GM18507 (cell line): ENCODE results near the gene DUSP10.

Experiments used
- DNase-seq: peaks from one replicate; pipeline ENCODE4 v3.0.0; 2011; ENCODE audit warnings: low read depth; ENCODE audit not compliant: insufficient read length; ENCODE audit errors: extremely low spot score
- FAIRE-seq: peaks from 2 replicates; lab custom pipeline; 2011; peaks lifted over from hg19 to GRCh38; lab: Jason Lieb, UNC

The DUSP10 gene

DNA sequence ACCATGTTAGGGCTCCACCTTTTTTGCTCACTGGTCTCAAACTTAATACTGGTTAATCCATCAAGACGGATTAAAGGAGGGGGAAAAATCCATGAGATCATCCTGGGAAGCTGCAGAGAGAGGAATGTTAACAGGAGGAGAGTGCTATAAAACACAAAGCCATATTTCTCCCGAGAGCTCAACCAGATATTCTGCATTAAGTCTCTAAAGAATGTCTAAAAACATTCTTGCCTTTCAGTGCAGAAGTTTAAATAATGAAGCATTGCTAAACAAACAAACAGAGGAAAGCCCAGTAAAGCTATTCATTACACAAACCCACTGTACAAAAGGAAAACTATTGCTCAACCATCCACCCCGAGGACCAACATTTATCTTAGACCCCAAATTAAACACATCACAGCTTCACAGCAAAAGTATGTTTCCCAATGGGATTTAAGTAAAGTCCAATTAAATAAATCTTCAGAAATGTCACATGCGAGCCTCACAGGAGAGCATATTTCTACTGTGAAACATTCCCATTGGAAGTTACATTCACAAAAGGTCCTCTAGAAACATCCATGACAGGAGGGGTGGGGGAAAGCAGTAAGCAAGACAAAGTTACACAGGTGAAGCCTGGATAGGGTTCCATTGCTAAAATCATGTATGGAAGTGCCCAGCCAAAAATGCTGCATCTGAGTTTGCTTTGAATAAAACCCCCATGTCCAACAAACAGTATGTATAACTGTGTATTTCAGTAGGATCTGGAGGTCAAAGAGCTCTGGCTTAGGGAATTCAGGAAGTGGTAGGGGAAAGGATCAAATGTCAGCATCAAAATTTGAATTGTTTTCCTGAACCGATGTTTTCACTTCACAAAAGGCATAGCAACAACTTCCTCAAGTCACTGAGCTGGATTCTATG is 23.3 kb downstream of the DUSP10 start:
- FAIRE-seq: no peak
- no peak for DNase-seq

DNA sequence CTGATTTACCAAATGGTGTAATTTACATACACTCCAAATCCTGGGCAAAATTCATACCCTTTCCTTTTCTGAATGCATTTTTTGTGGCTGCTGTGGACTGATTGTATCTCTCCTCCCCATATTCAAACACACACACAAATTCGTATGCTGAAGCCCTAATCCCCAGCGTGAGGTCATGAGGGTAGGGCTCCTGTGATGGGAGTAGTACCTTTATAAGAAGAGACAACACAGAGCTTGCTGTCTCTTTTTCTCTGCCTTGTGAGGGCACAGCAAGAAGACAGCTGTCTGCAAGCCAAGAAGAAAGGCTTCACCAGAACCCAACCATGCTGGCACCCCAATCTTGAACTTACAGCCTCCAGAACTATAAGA is 24.4 kb downstream of the DUSP10 start:
- FAIRE-seq: no peak
- DNase-seq: no peak

DNA sequence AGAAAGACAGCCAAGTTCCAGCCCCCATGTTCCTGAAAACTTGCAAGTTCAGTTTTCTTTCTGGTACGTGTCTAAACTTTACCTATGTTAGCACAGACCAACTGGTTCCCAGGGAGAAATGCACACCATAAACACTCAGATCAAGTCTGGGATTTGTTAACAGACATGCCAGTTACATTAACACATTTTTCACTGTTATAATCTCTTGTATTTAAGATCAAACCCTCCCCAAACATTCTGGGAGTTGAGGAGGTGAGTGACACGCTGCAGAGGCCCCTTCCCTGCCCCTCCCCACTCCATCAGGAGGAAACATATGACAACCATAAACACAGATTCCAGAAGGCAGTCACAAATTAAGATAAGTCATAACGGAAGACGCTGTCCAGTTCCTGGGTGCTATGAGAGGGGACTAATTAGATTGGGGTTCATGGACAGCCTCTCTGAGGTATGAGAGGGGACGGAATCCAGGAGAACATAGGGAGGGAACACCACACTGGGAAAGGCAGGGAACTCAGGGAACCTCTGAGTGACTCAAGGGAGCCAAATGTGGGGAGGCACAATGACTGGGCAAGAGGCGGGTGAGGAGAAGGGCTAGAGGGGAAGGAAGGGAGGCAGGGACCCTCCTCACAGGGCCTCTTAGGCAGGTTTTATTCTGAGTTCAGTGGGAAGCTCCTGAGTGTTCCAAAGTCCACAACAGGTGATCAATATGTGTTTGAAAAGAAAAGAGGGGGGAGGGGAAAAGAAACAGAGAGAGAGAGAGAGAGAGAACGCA is 25.0 kb downstream of the DUSP10 start:
- FAIRE-seq: no peak
- DNase-seq: no peak

DNA sequence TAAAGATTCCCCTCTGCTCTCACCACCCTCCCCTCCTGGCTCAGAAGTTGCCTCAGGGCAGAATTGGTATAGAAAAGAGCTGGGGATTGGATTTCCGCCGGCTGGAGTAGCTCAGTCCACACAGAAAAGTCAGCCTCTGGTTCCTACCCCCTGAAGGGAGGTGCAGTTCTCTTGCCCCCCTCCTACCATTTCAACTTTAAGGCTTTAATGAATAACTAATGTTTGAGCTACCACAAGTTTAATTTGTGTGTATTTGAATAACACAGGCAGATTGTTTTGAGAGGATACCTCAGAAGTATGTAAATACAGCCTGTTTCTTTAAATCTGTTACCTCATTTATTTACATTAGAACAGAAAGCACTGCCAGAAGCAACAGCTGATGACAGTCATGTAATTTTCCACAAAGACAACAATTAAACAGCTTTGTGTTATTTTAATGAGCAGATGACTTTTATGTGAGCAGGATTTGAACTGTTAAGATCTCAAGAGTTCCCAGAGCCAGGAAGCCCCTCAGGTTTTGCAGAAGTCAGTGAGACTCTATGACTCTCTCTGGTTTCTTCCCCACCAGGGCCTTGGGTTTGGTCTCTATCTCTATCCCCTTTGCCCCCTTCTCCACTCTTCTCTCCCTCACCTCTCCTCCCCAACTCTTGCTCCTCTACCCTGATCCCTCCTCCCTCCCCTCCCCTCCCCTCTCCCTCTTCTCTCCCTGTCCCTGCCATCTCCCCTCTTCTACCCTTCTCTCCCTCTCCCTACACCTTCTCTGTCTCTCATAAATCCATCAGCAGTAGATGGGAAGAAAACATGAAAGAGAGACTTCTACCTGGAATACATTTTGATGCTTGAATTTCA is 26.3 kb downstream of the DUSP10 start:
- FAIRE-seq (no peak), DNase-seq (no peak)

DNA sequence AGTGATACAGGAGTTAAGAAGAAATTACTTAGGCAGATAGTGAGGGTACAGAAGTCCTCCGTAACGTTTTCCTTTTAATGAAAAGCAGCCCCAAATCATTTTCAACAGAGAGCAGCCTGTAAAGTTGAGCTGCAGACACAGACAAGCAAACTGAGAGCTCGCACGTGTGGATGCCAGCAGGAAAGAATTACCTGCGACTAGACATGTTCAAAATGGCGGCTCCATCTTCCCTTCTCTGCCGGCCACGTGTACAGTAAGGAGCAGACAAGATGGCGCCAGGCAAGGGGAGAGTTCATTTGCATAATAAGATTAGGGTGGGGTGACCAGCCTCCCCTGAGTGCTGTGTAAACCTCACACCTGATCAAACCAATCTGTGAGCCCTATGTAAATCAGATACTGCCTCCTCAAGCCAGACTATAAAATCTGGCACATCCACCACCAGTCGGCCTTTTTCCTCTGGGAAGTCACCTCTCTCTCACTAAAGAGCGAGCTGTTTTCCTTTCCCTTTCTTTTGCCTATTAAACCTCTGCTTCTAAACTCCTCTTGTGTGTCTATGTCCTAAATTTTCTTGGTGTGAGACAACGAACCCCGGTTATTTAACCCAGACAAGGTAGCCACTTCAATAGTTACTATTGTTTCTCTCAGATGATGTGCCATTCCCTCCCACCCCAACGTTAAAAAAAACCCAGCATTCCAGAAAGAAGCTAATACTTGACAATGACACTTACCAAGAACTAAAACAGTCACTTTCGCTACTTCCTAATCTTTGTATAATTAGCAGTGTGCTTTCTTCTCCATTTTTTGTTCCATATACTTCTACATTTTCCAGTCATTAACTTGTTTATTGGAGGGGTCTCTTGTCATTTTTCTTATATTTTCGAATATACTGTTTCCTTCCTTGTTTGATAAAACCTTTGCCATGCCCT is 27.4 kb downstream of the DUSP10 start:
- DNase-seq (no peak), FAIRE-seq (no peak)

DNA sequence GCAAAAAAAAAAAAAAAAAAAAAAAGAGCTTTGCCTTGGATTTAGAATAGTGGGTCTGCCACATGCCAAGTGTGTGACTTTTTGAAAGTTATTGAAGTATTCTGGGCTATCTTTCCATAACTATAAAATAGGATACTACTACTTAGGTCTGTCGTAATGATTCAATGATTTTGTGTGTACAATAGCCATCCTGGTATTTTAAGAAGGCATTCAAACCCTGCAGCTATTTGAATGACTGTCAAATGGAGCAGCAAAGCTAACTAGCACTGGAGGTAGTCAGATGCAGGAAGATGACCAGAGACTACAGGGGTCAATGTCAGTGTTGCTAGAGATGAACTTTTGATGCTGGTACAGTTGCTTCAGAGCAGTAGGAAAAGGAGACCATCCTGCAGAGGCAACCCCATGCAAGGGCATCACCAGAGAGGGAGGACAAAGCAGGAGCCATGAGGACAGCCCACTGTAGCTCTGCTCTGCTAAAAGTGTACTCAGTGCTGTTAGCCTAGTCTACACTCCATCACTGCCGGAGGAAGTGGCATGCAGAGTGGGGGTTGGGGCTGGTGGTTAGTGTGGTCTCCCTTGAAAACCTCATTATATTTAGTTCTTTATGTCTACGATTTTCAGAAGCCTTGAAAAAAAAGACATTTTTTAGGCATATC is 29.0 kb downstream of the DUSP10 start:
- no peak for DNase-seq
- FAIRE-seq: peak; percentile 93

DNA sequence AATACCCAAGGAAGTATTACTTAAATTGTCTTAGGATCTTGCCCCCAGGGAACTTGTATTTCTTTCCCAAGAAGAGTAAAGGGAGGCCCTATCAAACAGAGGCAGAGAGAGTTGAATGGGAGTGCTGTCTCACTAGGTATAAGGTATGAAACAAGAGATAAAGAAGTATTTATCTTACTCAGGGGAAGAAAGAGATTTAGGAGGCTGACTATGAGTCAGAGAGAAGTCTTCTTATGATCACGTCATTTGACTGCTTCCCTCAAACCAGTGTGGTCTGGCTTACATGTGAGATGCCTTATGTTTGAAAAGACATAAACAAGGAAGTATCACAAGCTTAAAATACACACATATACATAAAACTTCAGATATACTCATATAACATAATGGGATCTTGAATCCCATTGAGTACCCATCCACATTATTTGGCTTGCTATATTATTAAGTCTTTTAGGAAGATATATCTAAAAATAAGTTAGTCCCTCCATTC is 29.6 kb downstream of the DUSP10 start:
- DNase-seq (peak; percentile 7), FAIRE-seq (peak; percentile 79)

DNA sequence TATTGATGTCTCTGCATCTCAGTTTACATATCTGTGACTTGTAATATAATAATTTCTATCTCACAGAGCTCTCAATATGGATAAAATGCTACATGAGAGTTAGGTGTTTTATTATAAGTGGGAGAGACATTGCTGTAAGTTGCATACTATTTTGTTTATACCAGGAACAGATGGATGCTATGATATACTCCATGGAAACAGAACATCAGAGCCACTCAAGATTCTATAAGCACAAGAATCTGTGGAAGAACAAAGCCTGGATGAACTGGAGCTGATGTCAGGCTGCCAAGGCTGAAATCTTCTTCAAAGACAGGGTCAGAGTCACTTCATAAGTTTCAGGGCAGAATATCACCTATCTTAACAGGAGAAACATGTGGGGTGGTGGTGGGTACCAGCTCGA is 30.2 kb downstream of the DUSP10 start:
- FAIRE-seq: no peak
- no peak for DNase-seq

DNA sequence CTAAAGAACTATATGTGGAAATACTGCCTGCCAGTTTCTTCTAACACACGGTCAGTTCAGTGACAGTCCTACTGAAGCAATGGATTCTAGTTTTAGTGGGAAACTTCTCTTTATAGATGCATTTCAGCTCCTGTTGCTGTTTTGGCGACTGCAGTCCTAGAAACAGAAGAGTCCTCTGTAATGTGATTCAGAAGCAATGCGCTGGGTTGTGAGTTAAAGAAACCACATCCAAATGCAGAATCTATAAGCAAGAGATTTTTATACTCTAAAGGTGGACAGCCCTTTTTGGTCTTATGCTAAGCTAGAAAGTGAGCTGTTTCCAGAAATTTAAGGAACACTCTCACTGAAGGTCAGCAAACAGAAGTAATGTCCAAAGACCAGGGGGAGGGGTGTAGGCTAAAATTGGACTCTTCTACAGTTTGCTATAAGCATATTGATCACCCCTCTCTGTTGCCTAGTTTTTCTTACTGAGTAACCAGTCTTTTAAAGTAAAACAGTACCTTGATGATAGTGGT is 30.8 kb downstream of the DUSP10 start:
- DNase-seq (no peak), FAIRE-seq (no peak)

DNA sequence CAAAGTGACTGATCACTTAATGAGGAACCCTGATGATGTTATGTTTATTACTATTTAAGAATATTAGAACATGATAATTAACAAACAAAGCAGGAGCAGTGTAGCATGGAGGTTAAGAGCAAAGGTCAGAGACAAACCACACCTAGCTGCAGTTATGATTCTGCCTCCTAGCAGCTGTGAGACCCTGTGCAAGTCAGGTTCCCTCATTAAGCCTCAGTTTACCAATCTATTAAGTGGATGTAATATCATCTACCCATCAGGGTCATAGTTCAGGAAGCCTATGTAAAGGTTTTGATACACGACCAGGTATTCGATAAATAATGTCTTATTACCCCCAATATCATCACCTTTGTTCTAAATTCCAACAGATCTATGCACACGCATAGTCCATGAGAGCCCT is 32.0 kb downstream of the DUSP10 start:
- DNase-seq: no peak
- FAIRE-seq: no peak

DNA sequence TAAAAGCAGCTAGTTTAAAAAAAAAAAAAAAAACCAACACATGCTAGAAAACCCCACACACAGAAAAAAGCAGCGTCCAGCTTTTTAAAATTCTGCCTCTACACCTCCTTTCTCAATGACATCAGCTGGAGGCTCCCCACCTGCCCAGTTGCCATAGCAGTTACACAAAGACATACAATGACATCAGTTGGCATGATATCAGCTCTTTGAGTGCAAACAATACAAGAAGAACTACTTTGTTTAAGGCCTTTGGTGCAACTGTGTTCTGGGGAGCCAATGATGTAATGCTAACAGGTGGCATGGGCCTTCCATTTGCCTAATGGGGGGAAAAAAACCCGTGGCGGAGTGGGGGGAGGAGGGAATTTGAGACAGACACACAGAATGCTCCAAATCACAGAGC is 32.9 kb downstream of the DUSP10 start:
- DNase-seq: no peak

DNA sequence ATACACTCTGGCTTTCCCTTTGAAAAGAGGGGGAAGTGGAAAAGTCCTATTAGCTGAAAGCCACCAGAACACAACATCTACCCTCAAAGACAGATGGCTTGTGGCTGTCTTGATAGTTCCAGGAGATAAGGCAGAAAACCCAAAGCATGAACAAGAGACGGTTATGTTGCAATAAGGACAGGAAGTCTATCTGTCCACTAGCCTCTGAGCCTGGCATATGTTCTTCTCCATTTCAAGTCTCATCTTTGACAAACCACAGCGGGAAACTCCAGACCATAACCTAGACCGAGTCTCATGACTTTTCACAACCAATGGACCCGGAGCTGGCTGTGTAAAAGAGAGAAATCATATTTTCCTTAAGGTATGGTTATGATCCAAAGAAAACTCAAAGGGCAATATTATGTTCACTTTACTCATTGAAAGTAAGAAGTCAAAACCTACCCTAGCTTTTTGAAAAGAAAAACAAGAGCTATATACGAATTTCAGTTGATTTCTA is 33.8 kb downstream of the DUSP10 start:
- peak; percentile 98 for FAIRE-seq

More for the DNA sequence above, 32.9 kb downstream of the DUSP10 start:
- FAIRE-seq: peak; percentile 67

DNA sequence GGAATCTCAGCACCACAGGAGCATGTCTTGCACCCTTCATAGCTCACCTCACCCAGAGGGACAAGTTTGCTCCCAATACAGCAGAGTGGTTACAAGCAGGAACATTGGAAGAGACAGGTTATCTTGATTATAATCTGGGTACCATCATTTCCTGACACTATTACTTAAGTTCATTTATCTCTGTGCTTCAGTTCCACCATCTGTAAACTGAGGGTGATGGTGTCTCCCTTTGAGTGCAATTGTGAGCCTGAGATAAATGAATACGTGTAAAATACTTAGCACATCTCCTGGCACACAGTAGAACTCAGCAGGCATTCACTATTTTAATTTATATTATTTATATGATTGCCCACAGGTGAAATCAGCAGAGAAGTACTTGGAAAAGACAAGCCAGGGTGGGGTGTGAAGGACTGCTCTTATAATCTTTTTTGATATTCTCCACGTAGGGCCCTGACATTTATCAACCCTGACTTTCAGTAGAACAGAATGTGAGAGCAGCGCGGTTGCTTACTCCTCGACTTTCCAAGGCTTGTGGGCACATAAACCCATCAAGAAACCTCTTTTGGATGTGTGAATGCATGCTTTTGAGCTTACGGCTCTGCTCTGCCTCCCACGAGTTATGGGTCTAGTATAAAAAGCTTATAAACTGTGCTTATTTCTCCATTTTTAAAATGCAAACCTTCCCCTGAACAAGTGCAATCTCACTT is 34.9 kb downstream of the DUSP10 start:
- FAIRE-seq: no peak

More for the DNA sequence above, 33.8 kb downstream of the DUSP10 start:
- DNase-seq: peak; percentile 26

DNA sequence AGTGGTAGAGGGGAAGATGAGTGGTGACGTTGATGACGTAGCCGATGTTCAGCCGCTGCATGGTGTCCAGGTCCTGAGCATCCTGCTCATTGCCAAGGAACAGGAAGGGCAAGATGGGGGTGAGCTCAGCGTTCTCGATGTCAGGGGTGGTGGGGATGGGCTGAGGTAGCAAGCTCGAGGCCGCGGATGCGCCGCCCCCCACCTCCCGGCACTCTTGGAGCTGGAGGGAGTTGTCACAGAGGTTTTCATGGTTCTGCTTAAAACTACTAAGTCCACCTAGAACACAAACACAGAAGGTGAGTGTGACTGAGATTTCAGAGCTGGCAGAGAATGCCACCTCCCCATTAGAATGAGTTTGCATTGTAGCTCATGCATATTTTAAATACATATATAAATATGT is 35.7 kb downstream of the DUSP10 start:
- DNase-seq (no peak), FAIRE-seq (no peak)

More for the DNA sequence above, 34.9 kb downstream of the DUSP10 start:
- DNase-seq: no peak

DNA sequence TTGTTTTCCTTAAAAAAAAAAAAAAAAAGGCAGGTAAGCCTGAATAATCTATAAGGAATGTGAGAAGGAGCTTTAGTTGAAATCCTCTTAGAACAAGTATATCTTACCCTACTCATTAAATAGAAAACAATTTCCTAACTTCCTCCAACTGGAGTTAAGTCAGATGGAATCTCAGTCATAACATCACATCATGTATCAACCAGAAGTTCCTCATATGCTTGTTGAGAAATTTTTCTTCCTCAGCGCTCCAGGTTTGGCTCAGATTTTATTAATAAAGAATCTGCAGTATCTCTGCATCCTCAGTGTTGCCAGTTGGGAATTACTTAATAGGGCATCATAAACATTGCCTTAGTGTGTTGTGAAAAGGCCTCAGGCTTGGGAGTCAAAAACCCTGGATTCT is 37.6 kb downstream of the DUSP10 start:
- DNase-seq (no peak), FAIRE-seq (no peak)

DNA sequence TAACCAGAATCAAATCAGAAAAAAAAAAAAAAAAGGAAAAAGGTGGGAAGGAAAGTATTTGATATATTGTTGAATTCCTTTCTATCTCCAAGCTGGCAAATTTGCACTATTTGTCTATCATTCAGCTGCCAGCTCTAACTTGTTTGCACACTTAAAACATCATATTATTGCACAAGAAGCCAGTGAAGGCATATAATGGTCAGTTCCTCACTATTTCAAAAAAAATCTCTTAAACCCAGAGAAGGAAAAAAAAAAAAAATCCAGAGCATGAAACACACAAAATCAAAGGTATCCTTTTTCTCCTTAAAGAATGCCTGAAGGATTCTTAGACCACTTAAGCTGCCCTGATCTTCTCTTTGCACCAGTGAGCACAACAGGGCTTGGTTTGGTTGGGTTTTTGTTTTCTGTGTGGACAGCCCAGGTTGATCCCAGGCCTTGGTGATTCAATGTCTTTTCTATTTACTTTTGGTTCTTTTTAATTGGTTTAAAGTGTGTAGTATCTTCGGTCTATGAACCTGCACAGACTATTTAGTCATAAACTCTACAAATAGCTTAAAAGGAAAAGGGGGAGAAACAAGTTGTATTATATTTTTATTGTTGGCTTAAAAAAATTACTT is 40.2 kb downstream of the DUSP10 start:
- FAIRE-seq (no peak), DNase-seq (no peak)

DNA sequence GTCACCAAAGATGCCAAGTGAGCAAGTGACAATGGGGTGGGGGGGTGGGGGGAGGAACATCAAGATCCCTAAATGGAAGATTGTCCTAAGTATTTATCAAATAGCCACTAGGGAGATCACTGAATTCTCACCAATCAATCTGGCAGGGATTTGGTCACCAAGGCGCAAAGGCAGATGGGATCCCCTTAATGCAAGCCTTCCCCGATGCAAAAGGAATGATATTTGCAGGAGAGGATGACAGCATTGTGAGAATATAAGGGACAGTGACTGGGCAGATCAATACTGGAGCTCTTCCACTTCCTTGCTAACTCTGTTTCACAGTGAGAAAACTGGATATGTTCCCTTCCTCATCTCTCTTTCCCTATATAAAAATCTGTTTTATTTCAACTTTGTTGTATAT is 40.9 kb downstream of the DUSP10 start:
- no peak for FAIRE-seq
- DNase-seq: no peak
